AG04450 (cell line): ENCODE data around the gene ADAMTS14. TPM values are rescaled to one million over a fixed set of nuclear protein-coding genes. Genes with fewer than 3 reads are reported as not detected.

Source experiments
- CTCF ChIA-PET: fragments of 300-600, 350-600 bp; formaldehyde crosslinking; extraction: SDS; loops from one replicate; lab custom pipeline; 2022; ENCODE audit warnings: antibody characterized with exemption, inconsistent platforms; lab: Charles Lee
- POLR2A ChIA-PET: fragments of 350-600 bp; formaldehyde crosslinking; extraction: SDS; loops from one replicate; lab custom pipeline; 2021; ENCODE audit warnings: antibody characterized with exemption, inconsistent platforms; lab: Yijun Ruan, JAX
- DNase-seq: peaks from one replicate; pipeline ENCODE4 v3.0.0-alpha.2; 2011; ENCODE audit warnings: low read depth, low spot score
- H3K27ac ChIP-seq: one replicate; pipeline ENCODE4 v1.5.1; 2012; ENCODE audit warnings: low read depth, low read length, control low read depth
- H3K27me3 ChIP-seq: one replicate; pipeline ENCODE4 v1.6.0; 2012; ENCODE audit warnings: low read length; ENCODE audit not compliant: control insufficient read depth, insufficient read depth
- H3K4me3 ChIP-seq: 2 replicates; pipeline ENCODE4 v1.5.1; 2011; ENCODE audit warnings: mild to moderate bottlenecking, low read depth, low read length, control low read depth
- H3K9me3 ChIP-seq: 2 replicates; pipeline ENCODE4 v1.5.1; 2012; ENCODE audit warnings: low read length; ENCODE audit not compliant: control insufficient read depth, insufficient read depth
- CTCF ChIP-seq: IDR thresholded peaks from 2 replicates; pipeline ENCODE4 v1.5.1; 2011; ENCODE audit warnings: low read depth, low read length, control low read depth, inconsistent platforms
- polyA plus RNA-seq: library from polyadenylated mRNA; depleted of rRNA; stranded (reverse); fragments of >200 nt; gene quantifications from 2 replicates; pipeline ENCODE4 v1.2.3, GENCODE V29; 2011

ADAMTS14 gene
- polyA plus RNA-seq, 1 experiment, result 2.9 TPM

GRCh38 chr10:70753841-70754621 is 81.7 kb downstream of the ADAMTS14 start:
- DNase-seq, result no peak
- H3K27ac ChIP-seq, result no peak overlapping the region
- H3K27me3 ChIP-seq, result no peaks in the 10 kb centered on the region
- POLR2A ChIA-PET, result no interaction called here
- H3K4me3 ChIP-seq, result no peak overlapping the region
- TF ChIP-seq CTCF, result no peak
- H3K9me3 ChIP-seq, result no peaks in the 10 kb centered on the region
- CTCF ChIA-PET, result interaction anchor here (0.6 to 11.0 kb wide), 3 partner anchors 135 to 204 kb away, joined by 4 to 164 read pairs (median 5); no protein-coding TSS in a partner anchor

- Histone ChIP-seq H3K27me3 (peaks cover 7% of the 10 kb centered on the region), H3K9me3 (no peaks in the 10 kb centered on the region), H3K4me3 (no peak overlapping the region), H3K27ac (no peak overlapping the region)
- CTCF ChIA-PET, result interaction anchor here (0.9 to 11.0 kb wide), 3 partner anchors 120 to 206 kb away, joined by 4 to 164 read pairs (median 9); no protein-coding TSS in a partner anchor
- POLR2A ChIA-PET, result no interaction called here
- no peak for DNase-seq
- TF ChIP-seq CTCF, result no peak
These were observed 84.5 kb downstream of the ADAMTS14 start for GRCh38 chr10:70756700-70757360.

- CTCF ChIA-PET, result interaction anchor here (0.9 to 11.0 kb wide), 5 partner anchors 18 to 214 kb away, joined by 4 to 164 read pairs (median 12); no protein-coding TSS in a partner anchor
- POLR2A ChIA-PET, result no interaction called here
- no peak for TF ChIP-seq CTCF
- DNase-seq, result no peak
- Histone ChIP-seq H3K9me3 (no peaks in the 10 kb centered on the region), H3K4me3 (no peak overlapping the region), H3K27me3 (peaks cover 15% of the 10 kb centered on the region), H3K27ac (no peak overlapping the region)
These were observed 85.5 kb downstream of the ADAMTS14 start for GRCh38 chr10:70757856-70758255.

GRCh38 chr10:70758757-70759514 is 86.6 kb downstream of the ADAMTS14 start:
- DNase-seq, result peak; percentile 61
- TF ChIP-seq CTCF, result peak; percentile 87
- Histone ChIP-seq H3K9me3 (no peaks in the 10 kb centered on the region), H3K27me3 (peaks cover 18% of the 10 kb centered on the region), H3K27ac (no peak overlapping the region), H3K4me3 (no peak overlapping the region)
- ChIA-PET CTCF (interaction anchor here (0.6 to 11.0 kb wide), 31 partner anchors 10 to 297 kb away, joined by 3 to 164 read pairs (median 4); no protein-coding TSS in a partner anchor), POLR2A (no interaction called here)
